ENCODE measurements around the gene BRAF. TPM values are rescaled to one million over a fixed set of nuclear protein-coding genes. Genes with fewer than 3 reads are reported as not detected.
A peak's percentile ranks its signal among the peaks of the same experiment; 100 is the strongest.
"Not testable (repeated sequence)": the region's sequence is repeated elsewhere in the genome, so short reads cannot be mapped to it uniquely, and the experiment has no call there.

BRAF gene
- total RNA-seq, 2 donors from 2014 or later = 45.7 to 46.7 TPM

DNA sequence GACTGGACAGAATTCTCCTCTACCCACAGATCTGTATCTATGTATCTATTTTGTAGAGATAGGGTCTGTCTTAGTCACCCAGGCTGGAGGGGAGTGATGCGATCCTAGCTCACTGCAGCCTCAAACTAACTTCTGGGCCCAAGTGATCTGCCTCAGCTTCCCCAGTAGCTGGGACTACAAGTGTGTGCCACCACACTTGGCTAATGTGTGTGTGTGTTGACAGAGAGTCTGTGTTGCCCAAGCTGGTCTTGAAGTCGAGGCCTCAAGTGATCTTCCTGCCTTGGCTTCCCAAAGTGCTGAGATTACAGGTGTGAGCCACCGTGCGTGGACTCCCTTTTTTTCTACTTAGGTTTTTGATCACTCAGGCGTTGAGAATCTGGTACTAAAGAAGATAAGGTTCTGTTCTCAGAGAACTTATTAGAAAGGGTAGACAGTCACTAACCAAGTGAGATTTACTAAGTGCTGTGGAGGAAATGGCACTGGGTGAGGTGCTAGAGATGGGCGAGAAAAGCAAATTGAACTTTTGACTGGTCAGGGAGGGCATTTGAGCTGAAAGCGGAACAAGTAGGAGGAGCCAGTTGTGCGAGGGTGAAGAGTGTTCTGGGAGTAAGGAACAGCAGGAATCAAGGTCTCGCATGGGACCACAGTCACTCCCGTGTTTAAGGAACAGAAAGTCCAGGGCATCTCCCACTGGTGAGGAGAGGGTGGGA, 210.2 kb downstream of the BRAF start:
- H3K36me3 ChIP-seq (ENCODE audit: control insufficient read depth, insufficient read depth, low read length) = peaks cover 8% of the 10 kb centered on the region
- peaks cover 34% of the 10 kb centered on the region for H3K9me3 Mint-ChIP-seq
- TF ChIP-seq, protein P1, sequence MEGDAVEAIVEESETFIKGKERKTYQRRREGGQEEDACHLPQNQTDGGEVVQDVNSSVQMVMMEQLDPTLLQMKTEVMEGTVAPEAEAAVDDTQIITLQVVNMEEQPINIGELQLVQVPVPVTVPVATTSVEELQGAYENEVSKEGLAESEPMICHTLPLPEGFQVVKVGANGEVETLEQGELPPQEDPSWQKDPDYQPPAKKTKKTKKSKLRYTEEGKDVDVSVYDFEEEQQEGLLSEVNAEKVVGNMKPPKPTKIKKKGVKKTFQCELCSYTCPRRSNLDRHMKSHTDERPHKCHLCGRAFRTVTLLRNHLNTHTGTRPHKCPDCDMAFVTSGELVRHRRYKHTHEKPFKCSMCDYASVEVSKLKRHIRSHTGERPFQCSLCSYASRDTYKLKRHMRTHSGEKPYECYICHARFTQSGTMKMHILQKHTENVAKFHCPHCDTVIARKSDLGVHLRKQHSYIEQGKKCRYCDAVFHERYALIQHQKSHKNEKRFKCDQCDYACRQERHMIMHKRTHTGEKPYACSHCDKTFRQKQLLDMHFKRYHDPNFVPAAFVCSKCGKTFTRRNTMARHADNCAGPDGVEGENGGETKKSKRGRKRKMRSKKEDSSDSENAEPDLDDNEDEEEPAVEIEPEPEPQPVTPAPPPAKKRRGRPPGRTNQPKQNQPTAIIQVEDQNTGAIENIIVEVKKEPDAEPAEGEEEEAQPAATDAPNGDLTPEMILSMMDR (conservative IDR thresholded peaks at IDR 0.05) = no peak
- peaks cover 25% of the 10 kb centered on the region for H3K9me3 ChIP-seq (ENCODE audit: control insufficient read depth, low read length)
- H3K27ac Mint-ChIP-seq = no peak overlapping the region
- peaks cover 8% of the 10 kb centered on the region for H3K4me1 ChIP-seq (ENCODE audit: control insufficient read depth, insufficient read depth, low read length)
- no peaks in the 10 kb centered on the region for H3K27me3 Mint-ChIP-seq (ENCODE audit: insufficient read depth)
- 88 to 93% methylated on average over 6 to 10 of the region's 10 CpGs for WGBS, 2 experiments (ENCODE audit: insufficient coverage in 1 of 2, insufficient read length in 1 of 2)
- DNase-seq = no peak
- H3K4me3 Mint-ChIP-seq = no peak overlapping the region
- H3K36me3 Mint-ChIP-seq (ENCODE audit: low read depth) = peaks cover 36% of the 10 kb centered on the region
- no peak overlapping the region for H3K9ac ChIP-seq (ENCODE audit: extremely low read depth, low read length, poor library complexity, severe bottlenecking)
- no peaks in the 10 kb centered on the region for H3K27me3 ChIP-seq (ENCODE audit: control insufficient read depth, insufficient read depth, low read length, poor library complexity, severe bottlenecking)
- H3K4me1 Mint-ChIP-seq = no peaks in the 10 kb centered on the region
- peak overlapping the region; percentile 11 for H3K4me3 ChIP-seq (ENCODE audit: low read length)
- H3K27ac ChIP-seq (ENCODE audit: low read depth, low read length) = no peak overlapping the region

DNA sequence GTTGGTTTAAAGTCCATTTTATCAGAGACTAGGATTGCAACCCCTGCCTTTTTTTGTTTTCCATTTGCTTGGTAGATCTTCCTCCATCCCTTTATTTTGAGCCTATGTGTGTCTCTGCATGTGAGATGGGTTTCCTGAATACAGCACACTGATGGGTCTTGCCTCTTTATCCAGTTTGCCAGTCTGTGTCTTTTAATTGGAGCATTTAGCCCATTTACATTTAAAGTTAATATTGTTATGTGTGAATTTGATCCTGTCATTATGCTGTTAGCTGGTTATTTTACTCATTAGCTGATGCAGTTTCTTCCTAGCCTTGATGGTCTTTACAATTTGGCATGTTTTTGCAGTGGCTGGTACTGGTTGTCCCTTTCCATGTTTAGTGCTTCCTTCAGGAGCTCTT, 212.3 kb downstream of the BRAF start:
- not testable (repeated sequence) for H3K4me1 Mint-ChIP-seq; DNase-seq; H3K27me3 Mint-ChIP-seq (ENCODE audit: insufficient read depth); H3K4me1 ChIP-seq (ENCODE audit: control insufficient read depth, insufficient read depth, low read length); H3K27ac ChIP-seq (ENCODE audit: low read depth, low read length); H3K27me3 ChIP-seq (ENCODE audit: control insufficient read depth, insufficient read depth, low read length, poor library complexity, severe bottlenecking); H3K27ac Mint-ChIP-seq; H3K9ac ChIP-seq (ENCODE audit: extremely low read depth, low read length, poor library complexity, severe bottlenecking); H3K4me3 Mint-ChIP-seq; H3K36me3 ChIP-seq (ENCODE audit: control insufficient read depth, insufficient read depth, low read length); H3K4me3 ChIP-seq (ENCODE audit: low read length)
- Mint-ChIP-seq H3K9me3 (peaks cover 34% of the 10 kb centered on the region), H3K36me3 (ENCODE audit: low read depth) (peaks cover 34% of the 10 kb centered on the region)
- H3K9me3 ChIP-seq (ENCODE audit: control insufficient read depth, low read length) = peaks cover 25% of the 10 kb centered on the region

DNA sequence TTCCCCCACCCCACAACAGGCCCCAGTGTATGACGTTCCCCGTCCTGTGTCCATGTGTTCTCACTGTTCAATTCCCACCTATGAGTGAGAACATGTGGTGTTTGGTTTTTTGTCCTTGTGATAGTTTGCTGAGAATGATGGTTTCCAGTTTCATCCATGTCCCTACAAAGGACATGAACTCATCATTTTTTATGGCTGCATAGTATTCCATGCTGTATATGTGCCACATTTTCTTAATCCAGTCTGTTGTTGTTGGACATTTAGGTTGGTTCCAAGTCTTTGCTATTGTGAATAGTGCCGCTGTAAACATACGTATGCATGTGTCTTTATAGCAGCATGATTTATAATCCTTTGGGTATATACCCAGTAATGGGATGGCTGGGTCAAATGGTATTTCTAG, 216.0 kb downstream of the BRAF start:
- peaks cover 17% of the 10 kb centered on the region for H3K9me3 Mint-ChIP-seq
- WGBS, 2 experiments (ENCODE audit: insufficient coverage in 1 of 2, insufficient read length in 1 of 2) = 100% methylated on average over 1 of the region's 4 CpGs
- not testable (repeated sequence) for H3K9me3 ChIP-seq (ENCODE audit: control insufficient read depth, low read length); H3K27ac Mint-ChIP-seq; DNase-seq; H3K4me3 Mint-ChIP-seq; H3K4me1 ChIP-seq (ENCODE audit: control insufficient read depth, insufficient read depth, low read length); H3K27ac ChIP-seq (ENCODE audit: low read depth, low read length); H3K4me1 Mint-ChIP-seq; H3K27me3 Mint-ChIP-seq (ENCODE audit: insufficient read depth); H3K9ac ChIP-seq (ENCODE audit: extremely low read depth, low read length, poor library complexity, severe bottlenecking); H3K27me3 ChIP-seq (ENCODE audit: control insufficient read depth, insufficient read depth, low read length, poor library complexity, severe bottlenecking); H3K4me3 ChIP-seq (ENCODE audit: low read length)
- peaks cover 40% of the 10 kb centered on the region for H3K36me3 Mint-ChIP-seq (ENCODE audit: low read depth)
- H3K36me3 ChIP-seq (ENCODE audit: control insufficient read depth, insufficient read depth, low read length) = peaks cover 28% of the 10 kb centered on the region

DNA sequence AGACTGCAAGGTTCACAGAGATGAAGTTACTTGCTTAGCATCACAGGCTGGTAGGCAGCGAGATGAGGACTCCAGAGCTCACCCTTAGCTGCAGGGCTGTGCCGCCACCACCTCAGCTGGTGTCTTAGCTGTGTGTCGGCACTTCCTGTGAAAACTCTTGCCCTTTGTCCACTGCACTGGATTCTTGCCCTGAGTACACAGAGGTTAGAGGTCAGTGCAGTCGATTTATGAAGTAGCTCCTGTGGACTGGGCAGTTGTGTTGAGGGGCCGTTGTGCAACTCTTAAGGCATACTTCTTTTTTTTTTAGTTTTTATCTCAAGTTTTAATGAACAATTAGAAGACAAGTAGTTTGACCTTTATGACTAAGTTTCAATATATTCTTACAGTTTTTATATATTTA, 217.6 kb downstream of the BRAF start:
- no peak overlapping the region for H3K4me3 Mint-ChIP-seq
- Histone ChIP-seq H3K4me3 (ENCODE audit: low read length) (no peak overlapping the region), H3K9ac (ENCODE audit: extremely low read depth, low read length, poor library complexity, severe bottlenecking) (no peak overlapping the region), H3K27ac (ENCODE audit: low read depth, low read length) (no peak overlapping the region), H3K4me1 (ENCODE audit: control insufficient read depth, insufficient read depth, low read length) (no peaks in the 10 kb centered on the region), H3K9me3 (ENCODE audit: control insufficient read depth, low read length) (no peaks in the 10 kb centered on the region), H3K36me3 (ENCODE audit: control insufficient read depth, insufficient read depth, low read length) (peaks cover 40% of the 10 kb centered on the region), H3K27me3 (ENCODE audit: control insufficient read depth, insufficient read depth, low read length, poor library complexity, severe bottlenecking) (no peaks in the 10 kb centered on the region)
- TF ChIP-seq, protein P1 (conservative IDR thresholded peaks at IDR 0.05) = no peak
- DNase-seq = no peak
- H3K27me3 Mint-ChIP-seq (ENCODE audit: insufficient read depth) = no peaks in the 10 kb centered on the region
- no peak overlapping the region for H3K27ac Mint-ChIP-seq
- H3K4me1 Mint-ChIP-seq = no peaks in the 10 kb centered on the region
- peaks cover 4% of the 10 kb centered on the region for H3K9me3 Mint-ChIP-seq
- 90 to 92% methylated on average over 4 of the region's 5 CpGs for WGBS, 2 experiments (ENCODE audit: insufficient coverage in 1 of 2, insufficient read length in 1 of 2)
- H3K36me3 Mint-ChIP-seq (ENCODE audit: low read depth) = peaks cover 41% of the 10 kb centered on the region

Measured in endodermal cell (in vitro differentiated cells).